Left ventricle myocardium inferior (tissue), 1 donor: ENCODE data around the gene HEXD. TPM values are rescaled to one million over a fixed set of nuclear protein-coding genes. Genes with fewer than 3 reads are reported as not detected.

Source experiments
- DNase-seq: peaks from one replicate; pipeline ENCODE4 v3.0.0-alpha.2; 2020
- H3K27ac ChIP-seq: fragments of 200-600 bp; replicated peaks from 2 replicates; pipeline ENCODE4 v1.8.0; 2021
- H3K27me3 ChIP-seq: fragments of 200-600 bp; 2 replicates; pipeline ENCODE4 v1.8.0; 2021; ENCODE audit warnings: low read depth
- H3K36me3 ChIP-seq: fragments of 200-600 bp; 2 replicates; pipeline ENCODE4 v1.8.0; 2021
- H3K4me1 ChIP-seq: fragments of 200-600 bp; 2 replicates; pipeline ENCODE4 v1.8.0; 2021
- H3K4me3 ChIP-seq: fragments of 200-600 bp; 2 replicates; pipeline ENCODE4 v1.8.0; 2021; ENCODE audit warnings: mild to moderate bottlenecking, moderate library complexity
- H3K9me3 ChIP-seq: fragments of 200-600 bp; replicated peaks from 2 replicates; pipeline ENCODE4 v1.8.0; 2021
- CTCF ChIP-seq: fragments of 200-600 bp; IDR thresholded peaks from 2 replicates; pipeline ENCODE4 v1.8.0; 2021; ENCODE audit warnings: antibody characterized with exemption, mild to moderate bottlenecking, borderline replicate concordance
- intact Hi-C: fragments of 100-400 bp; cut with micrococcal nuclease; formaldehyde crosslinking; loops from one replicate; pipeline ENCODE4 v1.11.0; 2022
- total RNA-seq: library from RNA; stranded (reverse); fragmentation: NEBNext Ultra II Directional; extraction: Animal tissue kit (Norgen Biotek cat#: 25700); gene quantifications from one replicate; pipeline ENCODE4 v1.2.1, GENCODE V29; 2021
- donor health status: DM: no; HTN: yes; CAD: no; lungs with severe emphysema.

HEXD gene
- total RNA-seq, 1 donor from 2014 or later = 14.1 TPM

GRCh38 chr17:82491533-82491932, 73.4 kb downstream of the HEXD start:
- intact Hi-C loops = loop anchor here (10.0 kb wide), 1 partner anchor 63 kb away; no protein-coding TSS in a partner anchor
- H3K36me3 ChIP-seq = peaks cover 23% of the 10 kb centered on the region
- no peak for TF ChIP-seq CTCF

More at GRCh38 chr17:82491533-82491932, 73.4 kb downstream of the HEXD start:
- no peak for DNase-seq
- no peak overlapping the region for H3K4me3 ChIP-seq
- H3K27me3 ChIP-seq = no peaks in the 10 kb centered on the region
- H3K27ac ChIP-seq = no peak overlapping the region
- peaks cover 40% of the 10 kb centered on the region for H3K4me1 ChIP-seq
- H3K9me3 ChIP-seq = no peaks in the 10 kb centered on the region

Other genes with a start within 250 kb of the HEXD start
- 8.1 TPM for gene CCDC57, start 205.5 kb upstream of the HEXD start, total RNA-seq
- gene SLC16A3, start 189.3 kb upstream of the HEXD start, total RNA-seq = 8.5 TPM
- 61.8 TPM for gene CSNK1D, start 144.6 kb upstream of the HEXD start, total RNA-seq
- 0.47 TPM for gene CD7, start 100.7 kb upstream of the HEXD start, total RNA-seq
- 3.9 TPM for gene SECTM1, start 84.6 kb upstream of the HEXD start, total RNA-seq
- gene TEX19, start 59.1 kb upstream of the HEXD start, total RNA-seq = not detected
- 1.4 TPM for gene UTS2R, start 46.6 kb upstream of the HEXD start, total RNA-seq
- gene OGFOD3, start 239 bp downstream of the HEXD start, total RNA-seq = 28.0 TPM
- gene CYBC1, start 32.4 kb downstream of the HEXD start, total RNA-seq = 23.8 TPM
- gene NARF, start 40.4 kb downstream of the HEXD start, total RNA-seq = 69.2 TPM
- 41.6 TPM for gene FOXK2, start 101.4 kb downstream of the HEXD start, total RNA-seq
- 41.4 TPM for gene WDR45B, start 230.1 kb downstream of the HEXD start, total RNA-seq